Nephron progenitor cell (in vitro differentiated cells): Measurements from ENCODE around the gene AKAP7.

Experiments
- DNase-seq: peaks from one replicate; pipeline ENCODE4 v3.0.0; 2021
- H3K27ac Mint-ChIP-seq: 2 replicates; pipeline ENCODE4 v1.8.0; 2021; ENCODE audit warnings: mild to moderate bottlenecking, moderate library complexity, mixed read lengths
- H3K27me3 Mint-ChIP-seq: 2 replicates; pipeline ENCODE4 v1.8.0; 2021; ENCODE audit warnings: mild to moderate bottlenecking, low read depth, mixed read lengths; ENCODE audit not compliant: poor library complexity
- H3K36me3 Mint-ChIP-seq: 2 replicates; pipeline ENCODE4 v1.8.0; 2021; ENCODE audit warnings: low read depth, mixed read lengths
- H3K4me1 Mint-ChIP-seq: 2 replicates; pipeline ENCODE4 v1.8.0; 2021; ENCODE audit warnings: mixed read lengths
- H3K4me3 Mint-ChIP-seq: 2 replicates; pipeline ENCODE4 v1.8.0; 2021; ENCODE audit warnings: mild to moderate bottlenecking, moderate library complexity, mixed read lengths
- H3K9me3 Mint-ChIP-seq: 2 replicates; pipeline ENCODE4 v1.8.0; 2021; ENCODE audit warnings: mild to moderate bottlenecking, moderate library complexity, mixed read lengths
- CTCF ChIP-seq: fragments of 200-600 bp; sonication (generic); IDR thresholded peaks from 2 replicates; pipeline ENCODE4 v1.5.0; 2021; ENCODE audit warnings: antibody characterized with exemption

AKAP7 gene

GRCh38 chr6:131303338-131303930, 168.2 kb downstream of the AKAP7 start:
- no peaks in the 10 kb centered on the region for H3K36me3 Mint-ChIP-seq
- H3K27me3 Mint-ChIP-seq, result peaks cover 2% of the 10 kb centered on the region
- TF ChIP-seq CTCF, result no peak
- no peaks in the 10 kb centered on the region for H3K4me1 Mint-ChIP-seq
- H3K9me3 Mint-ChIP-seq, result peaks cover 3% of the 10 kb centered on the region
- H3K27ac Mint-ChIP-seq, result no peak overlapping the region
- no peak for DNase-seq
- no peak overlapping the region for H3K4me3 Mint-ChIP-seq

- no peak overlapping the region for H3K27ac Mint-ChIP-seq
- no peaks in the 10 kb centered on the region for H3K36me3 Mint-ChIP-seq
- DNase-seq, result no peak
- H3K4me3 Mint-ChIP-seq, result no peak overlapping the region
- peaks cover 19% of the 10 kb centered on the region for H3K9me3 Mint-ChIP-seq
- no peak for TF ChIP-seq CTCF
- H3K27me3 Mint-ChIP-seq, result no peaks in the 10 kb centered on the region
- no peaks in the 10 kb centered on the region for H3K4me1 Mint-ChIP-seq
Measured at GRCh38 chr6:131305037-131305850, 170.0 kb downstream of the AKAP7 start.

- DNase-seq, result no peak
- H3K4me1 Mint-ChIP-seq, result no peaks in the 10 kb centered on the region
Measured at GRCh38 chr6:131309437-131309836, 174.2 kb downstream of the AKAP7 start.

GRCh38 chr6:131314838-131315237, 179.6 kb downstream of the AKAP7 start:
- no peaks in the 10 kb centered on the region for H3K27me3 Mint-ChIP-seq
- no peak overlapping the region for H3K27ac Mint-ChIP-seq
- peaks cover 27% of the 10 kb centered on the region for H3K9me3 Mint-ChIP-seq
- H3K4me3 Mint-ChIP-seq, result no peak overlapping the region
- H3K4me1 Mint-ChIP-seq, result no peaks in the 10 kb centered on the region
- TF ChIP-seq CTCF, result no peak
- no peak for DNase-seq
- H3K36me3 Mint-ChIP-seq, result no peaks in the 10 kb centered on the region

More at GRCh38 chr6:131309437-131309836, 174.2 kb downstream of the AKAP7 start:
- no peak for TF ChIP-seq CTCF
- Mint-ChIP-seq H3K27me3 (no peaks in the 10 kb centered on the region), H3K27ac (no peak overlapping the region), H3K9me3 (peaks cover 25% of the 10 kb centered on the region), H3K36me3 (no peaks in the 10 kb centered on the region), H3K4me3 (no peak overlapping the region)

- TF ChIP-seq CTCF, result no peak
- H3K4me1 Mint-ChIP-seq, result no peaks in the 10 kb centered on the region
- H3K36me3 Mint-ChIP-seq, result no peaks in the 10 kb centered on the region
- no peak for DNase-seq
- no peaks in the 10 kb centered on the region for H3K27me3 Mint-ChIP-seq
- H3K27ac Mint-ChIP-seq, result no peak overlapping the region
- no peak overlapping the region for H3K4me3 Mint-ChIP-seq
- H3K9me3 Mint-ChIP-seq, result peaks cover 23% of the 10 kb centered on the region
Measured at GRCh38 chr6:131316654-131317053, 181.4 kb downstream of the AKAP7 start.

GRCh38 chr6:131317516-131317915, 182.2 kb downstream of the AKAP7 start:
- Mint-ChIP-seq H3K27me3 (no peaks in the 10 kb centered on the region), H3K4me3 (no peak overlapping the region), H3K9me3 (peaks cover 23% of the 10 kb centered on the region), H3K4me1 (no peaks in the 10 kb centered on the region), H3K27ac (no peak overlapping the region), H3K36me3 (no peaks in the 10 kb centered on the region)
- DNase-seq, result no peak
- TF ChIP-seq CTCF, result no peak
